ENCODE measurements around the gene MAN1C1.
A peak's percentile ranks its signal among the peaks of the same experiment; 100 is the strongest.

Gene MAN1C1

DNA sequence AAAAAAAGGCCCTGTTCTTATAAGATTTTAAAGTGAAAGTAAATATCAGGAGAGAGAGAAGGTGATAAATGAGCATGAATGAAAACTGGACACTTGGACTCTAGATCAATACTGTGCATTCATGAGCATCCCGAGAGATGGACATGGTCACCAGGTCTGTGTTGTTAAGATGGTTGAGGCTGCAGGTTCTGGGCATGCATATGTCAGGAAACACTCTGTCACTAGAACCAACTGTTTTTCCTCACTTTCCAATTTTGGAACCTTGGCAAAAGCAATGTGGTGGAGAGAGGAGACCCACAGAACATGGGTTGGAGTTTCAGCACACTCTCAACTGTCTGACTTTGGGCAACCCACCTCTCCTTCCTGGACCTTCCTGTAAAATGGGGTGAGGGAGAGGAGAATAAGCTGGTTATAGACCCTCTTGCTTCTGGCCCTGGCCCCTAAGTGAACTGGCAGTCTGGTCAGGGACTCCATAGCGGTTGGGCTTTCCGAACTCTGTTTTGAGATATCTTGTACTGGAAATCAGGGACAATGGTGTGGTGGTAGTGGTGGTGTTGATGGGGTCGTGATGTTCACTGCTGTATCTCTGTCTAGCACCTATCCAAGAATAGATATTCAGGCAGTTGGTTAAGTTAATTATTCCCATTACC, 4.2 kb downstream of the MAN1C1 start:
- Histone ChIP-seq H3K27me3 (replicated peaks; ENCODE audit: control insufficient read depth, insufficient read depth, low read length, poor library complexity, severe bottlenecking) (no peaks in the 10 kb centered on the region), H3K9me3 (ENCODE audit: control insufficient read depth, low read length) (no peaks in the 10 kb centered on the region), H3K27ac (ENCODE audit: insufficient read depth, low read length, poor library complexity, severe bottlenecking) (peak overlapping the region; percentile 44), H3K4me1 (ENCODE audit: control insufficient read depth, insufficient read depth, low read length, poor library complexity, severe bottlenecking) (peaks cover 70% of the 10 kb centered on the region), H3K36me3 (ENCODE audit: control insufficient read depth, insufficient read depth, low read length) (no peaks in the 10 kb centered on the region), H3K4me3 (ENCODE audit: insufficient read depth, low read depth, low read length, poor library complexity, severe bottlenecking) (peak overlapping the region; percentile 69)
- no peak for DNase-seq

DNA sequence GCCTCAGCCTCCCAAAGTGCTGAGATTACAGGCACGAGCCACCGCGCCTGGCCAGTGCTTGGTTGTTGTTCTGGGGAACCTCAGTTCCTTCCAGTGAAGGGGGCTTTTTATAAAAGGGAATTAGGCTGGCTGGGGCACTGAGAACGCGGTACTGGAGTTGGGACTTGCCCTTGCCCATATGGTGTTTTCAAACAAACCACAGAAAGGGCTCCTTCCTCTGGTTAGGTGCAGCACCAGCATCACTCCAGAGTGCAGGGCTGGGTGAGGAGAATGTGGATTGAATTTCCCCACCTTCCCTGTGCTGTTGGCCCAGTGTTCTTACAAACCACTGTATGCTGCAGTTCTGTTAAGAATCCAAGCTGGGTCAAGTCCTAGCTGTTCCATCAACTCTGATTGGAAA, 5.3 kb downstream of the MAN1C1 start:
- no peak for DNase-seq
- Histone ChIP-seq H3K27ac (ENCODE audit: insufficient read depth, low read length, poor library complexity, severe bottlenecking) (peak overlapping the region; percentile 44), H3K36me3 (ENCODE audit: control insufficient read depth, insufficient read depth, low read length) (no peaks in the 10 kb centered on the region), H3K27me3 (replicated peaks; ENCODE audit: control insufficient read depth, insufficient read depth, low read length, poor library complexity, severe bottlenecking) (no peaks in the 10 kb centered on the region), H3K9me3 (ENCODE audit: control insufficient read depth, low read length) (no peaks in the 10 kb centered on the region), H3K4me1 (ENCODE audit: control insufficient read depth, insufficient read depth, low read length, poor library complexity, severe bottlenecking) (peaks cover 66% of the 10 kb centered on the region), H3K4me3 (ENCODE audit: insufficient read depth, low read depth, low read length, poor library complexity, severe bottlenecking) (no peak overlapping the region)

DNA sequence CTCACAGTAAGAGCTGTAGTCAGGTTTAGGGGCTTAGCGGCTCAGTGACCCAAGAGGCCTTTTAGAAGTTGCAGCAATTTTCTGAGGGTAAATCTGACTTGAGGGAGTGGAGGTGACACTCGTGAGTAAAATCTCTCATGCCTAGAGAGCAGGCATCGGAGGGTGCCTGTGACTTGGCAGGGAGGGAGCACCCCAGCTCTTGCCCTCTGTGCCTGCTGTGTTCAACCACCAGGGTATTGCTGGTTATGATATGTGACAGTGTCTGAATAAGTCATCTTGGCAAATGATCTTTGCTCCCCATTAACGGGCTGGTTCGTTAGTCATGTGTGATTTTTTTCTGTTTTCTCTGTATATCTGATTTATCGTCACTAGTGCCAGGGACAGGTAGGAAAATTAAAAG, 5.9 kb downstream of the MAN1C1 start:
- Histone ChIP-seq H3K27ac (ENCODE audit: insufficient read depth, low read length, poor library complexity, severe bottlenecking) (no peak overlapping the region), H3K4me3 (ENCODE audit: insufficient read depth, low read depth, low read length, poor library complexity, severe bottlenecking) (no peak overlapping the region), H3K27me3 (replicated peaks; ENCODE audit: control insufficient read depth, insufficient read depth, low read length, poor library complexity, severe bottlenecking) (no peaks in the 10 kb centered on the region)

GRCh38 chr1:25623007-25623406, 6.4 kb downstream of the MAN1C1 start:
- Histone ChIP-seq H3K36me3 (ENCODE audit: control insufficient read depth, insufficient read depth, low read length) (no peaks in the 10 kb centered on the region), H3K9me3 (ENCODE audit: control insufficient read depth, low read length) (no peaks in the 10 kb centered on the region), H3K4me3 (ENCODE audit: insufficient read depth, low read depth, low read length, poor library complexity, severe bottlenecking) (no peak overlapping the region), H3K27ac (ENCODE audit: insufficient read depth, low read length, poor library complexity, severe bottlenecking) (no peak overlapping the region), H3K4me1 (ENCODE audit: control insufficient read depth, insufficient read depth, low read length, poor library complexity, severe bottlenecking) (peaks cover 65% of the 10 kb centered on the region), H3K27me3 (replicated peaks; ENCODE audit: control insufficient read depth, insufficient read depth, low read length, poor library complexity, severe bottlenecking) (no peaks in the 10 kb centered on the region)
- DNase-seq = no peak

More for the DNA sequence above, 5.9 kb downstream of the MAN1C1 start:
- no peak for DNase-seq
- Histone ChIP-seq H3K4me1 (ENCODE audit: control insufficient read depth, insufficient read depth, low read length, poor library complexity, severe bottlenecking) (peaks cover 66% of the 10 kb centered on the region), H3K9me3 (ENCODE audit: control insufficient read depth, low read length) (no peaks in the 10 kb centered on the region), H3K36me3 (ENCODE audit: control insufficient read depth, insufficient read depth, low read length) (no peaks in the 10 kb centered on the region)

DNA sequence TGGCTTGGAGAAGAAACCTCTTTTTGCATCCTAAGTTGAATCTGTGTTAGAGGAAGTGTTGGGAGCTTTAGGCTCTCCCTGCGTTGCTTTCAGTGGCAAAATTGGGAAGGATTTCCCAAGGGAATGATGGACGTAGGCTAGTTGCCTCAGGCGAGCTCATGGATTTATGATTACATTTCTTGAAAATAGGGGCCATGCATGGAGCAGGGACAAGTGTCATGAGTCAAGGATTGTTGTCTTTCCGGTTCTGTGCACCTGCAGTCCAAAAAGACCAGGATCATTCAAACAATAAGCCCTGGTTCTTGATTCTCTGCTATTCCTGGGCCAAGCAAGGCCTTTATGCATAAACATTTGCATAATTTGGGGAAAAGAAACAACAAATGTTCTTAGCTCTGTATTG, 7.1 kb downstream of the MAN1C1 start:
- H3K9me3 ChIP-seq (ENCODE audit: control insufficient read depth, low read length) = no peaks in the 10 kb centered on the region
- H3K27ac ChIP-seq (ENCODE audit: insufficient read depth, low read length, poor library complexity, severe bottlenecking) = no peak overlapping the region
- peaks cover 58% of the 10 kb centered on the region for H3K4me1 ChIP-seq (ENCODE audit: control insufficient read depth, insufficient read depth, low read length, poor library complexity, severe bottlenecking)
- no peak overlapping the region for H3K4me3 ChIP-seq (ENCODE audit: insufficient read depth, low read depth, low read length, poor library complexity, severe bottlenecking)
- DNase-seq = no peak
- no peaks in the 10 kb centered on the region for H3K27me3 ChIP-seq (replicated peaks; ENCODE audit: control insufficient read depth, insufficient read depth, low read length, poor library complexity, severe bottlenecking)
- H3K36me3 ChIP-seq (ENCODE audit: control insufficient read depth, insufficient read depth, low read length) = no peaks in the 10 kb centered on the region

DNA sequence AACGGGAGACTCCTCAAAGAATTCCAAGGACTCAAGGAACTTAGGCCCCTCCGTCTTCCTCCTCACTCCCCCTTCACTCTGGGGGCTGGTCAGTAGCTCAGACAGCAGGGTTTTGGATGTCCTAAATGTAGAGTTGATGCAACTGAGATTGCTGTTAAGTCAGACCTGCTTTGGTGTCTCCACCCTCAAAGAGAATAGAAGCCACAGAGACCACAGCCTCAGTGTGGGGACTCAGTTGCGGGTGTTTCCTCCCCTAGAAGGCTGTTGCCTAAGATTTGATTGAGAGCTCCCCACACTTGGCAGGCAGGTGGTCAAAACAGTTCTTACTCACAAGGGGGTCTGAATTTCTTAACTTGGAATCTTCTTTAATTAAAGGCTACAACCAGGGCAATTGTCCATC, 7.6 kb downstream of the MAN1C1 start:
- no peaks in the 10 kb centered on the region for H3K36me3 ChIP-seq (ENCODE audit: control insufficient read depth, insufficient read depth, low read length)
- no peaks in the 10 kb centered on the region for H3K9me3 ChIP-seq (ENCODE audit: control insufficient read depth, low read length)
- no peak overlapping the region for H3K4me3 ChIP-seq (ENCODE audit: insufficient read depth, low read depth, low read length, poor library complexity, severe bottlenecking)
- peaks cover 55% of the 10 kb centered on the region for H3K4me1 ChIP-seq (ENCODE audit: control insufficient read depth, insufficient read depth, low read length, poor library complexity, severe bottlenecking)
- no peaks in the 10 kb centered on the region for H3K27me3 ChIP-seq (replicated peaks; ENCODE audit: control insufficient read depth, insufficient read depth, low read length, poor library complexity, severe bottlenecking)
- DNase-seq = no peak
- no peak overlapping the region for H3K27ac ChIP-seq (ENCODE audit: insufficient read depth, low read length, poor library complexity, severe bottlenecking)

DNA sequence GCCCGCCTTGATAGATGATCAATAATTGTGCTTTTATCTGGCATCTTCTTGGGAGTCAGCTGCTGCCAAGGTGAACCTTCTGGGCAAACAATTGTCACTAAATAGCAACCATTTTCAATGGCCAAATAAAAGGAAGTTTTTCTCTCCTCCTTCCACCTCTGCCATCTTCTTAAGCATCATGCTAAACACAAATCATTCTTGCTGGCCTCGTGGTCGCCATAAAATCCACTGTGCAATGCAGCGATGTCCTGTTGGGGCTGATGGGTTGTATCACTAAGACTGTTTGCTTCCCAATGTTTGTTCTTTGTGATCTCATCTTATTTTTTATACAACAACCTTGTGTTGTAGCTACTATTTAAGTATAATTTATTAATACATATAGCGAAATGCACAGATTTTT, 8.0 kb downstream of the MAN1C1 start:
- peaks cover 55% of the 10 kb centered on the region for H3K4me1 ChIP-seq (ENCODE audit: control insufficient read depth, insufficient read depth, low read length, poor library complexity, severe bottlenecking)
- H3K36me3 ChIP-seq (ENCODE audit: control insufficient read depth, insufficient read depth, low read length) = no peaks in the 10 kb centered on the region
- H3K27ac ChIP-seq (ENCODE audit: insufficient read depth, low read length, poor library complexity, severe bottlenecking) = no peak overlapping the region
- no peak overlapping the region for H3K4me3 ChIP-seq (ENCODE audit: insufficient read depth, low read depth, low read length, poor library complexity, severe bottlenecking)
- H3K27me3 ChIP-seq (replicated peaks; ENCODE audit: control insufficient read depth, insufficient read depth, low read length, poor library complexity, severe bottlenecking) = no peaks in the 10 kb centered on the region
- no peaks in the 10 kb centered on the region for H3K9me3 ChIP-seq (ENCODE audit: control insufficient read depth, low read length)
- no peak for DNase-seq

DNA sequence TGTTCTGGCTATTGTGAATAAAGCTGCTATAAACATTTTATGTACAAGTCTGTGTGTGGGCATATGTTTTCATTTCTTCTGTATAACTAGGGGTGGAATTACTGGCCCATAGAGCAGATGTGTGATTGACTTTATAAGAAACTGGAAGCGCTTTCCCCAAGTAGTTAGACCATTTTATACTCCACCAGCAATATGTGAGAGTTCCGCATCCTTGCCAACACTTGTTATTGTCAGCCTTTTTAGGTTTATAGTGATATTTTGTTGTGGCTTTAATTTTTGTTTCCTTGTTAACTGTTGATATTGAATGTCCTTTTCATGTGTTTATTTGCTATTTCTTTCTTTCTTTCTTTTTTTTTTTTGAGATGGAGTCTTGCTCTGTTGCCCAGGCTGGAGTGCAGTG, 9.4 kb downstream of the MAN1C1 start:
- peaks cover 45% of the 10 kb centered on the region for H3K4me1 ChIP-seq (ENCODE audit: control insufficient read depth, insufficient read depth, low read length, poor library complexity, severe bottlenecking)
- H3K27me3 ChIP-seq (replicated peaks; ENCODE audit: control insufficient read depth, insufficient read depth, low read length, poor library complexity, severe bottlenecking) = no peaks in the 10 kb centered on the region
- no peaks in the 10 kb centered on the region for H3K9me3 ChIP-seq (ENCODE audit: control insufficient read depth, low read length)
- H3K27ac ChIP-seq (ENCODE audit: insufficient read depth, low read length, poor library complexity, severe bottlenecking) = no peak overlapping the region
- no peak for DNase-seq
- no peak overlapping the region for H3K4me3 ChIP-seq (ENCODE audit: insufficient read depth, low read depth, low read length, poor library complexity, severe bottlenecking)
- H3K36me3 ChIP-seq (ENCODE audit: control insufficient read depth, insufficient read depth, low read length) = no peaks in the 10 kb centered on the region

DNA sequence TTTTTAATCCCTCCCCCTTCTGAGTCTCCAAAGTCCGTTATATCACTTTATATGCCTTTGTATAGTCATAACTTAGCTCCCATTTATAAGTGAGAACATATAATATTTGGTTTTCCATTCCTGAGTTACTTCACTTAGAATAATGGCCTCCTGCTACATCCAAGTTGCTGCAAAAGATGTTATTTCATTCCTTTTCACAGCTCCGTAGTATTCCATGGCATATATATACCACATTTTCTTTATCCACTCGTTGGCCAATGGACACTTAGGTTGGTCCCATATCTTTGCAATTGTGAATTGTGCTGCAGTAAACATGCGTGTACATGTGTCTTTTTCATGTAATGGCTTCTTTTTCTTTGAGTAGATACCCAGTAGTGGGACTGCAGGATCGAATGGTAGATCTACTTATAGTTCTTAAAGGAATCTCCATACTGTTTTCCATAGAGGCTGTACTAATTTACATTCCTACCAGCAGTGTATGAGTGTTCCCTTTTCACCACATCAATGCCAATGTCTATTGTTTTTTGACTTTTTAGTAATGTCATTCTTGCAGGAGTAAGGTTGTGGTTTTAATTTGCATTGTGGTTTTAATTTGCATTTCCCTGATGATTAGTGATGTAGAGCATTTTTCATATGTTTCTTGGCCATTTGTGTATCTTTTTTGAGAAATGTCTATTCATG, 12.3 kb downstream of the MAN1C1 start:
- DNase-seq = no peak
- H3K4me3 ChIP-seq (ENCODE audit: insufficient read depth, low read depth, low read length, poor library complexity, severe bottlenecking) = peak overlapping the region; percentile 23
- H3K4me1 ChIP-seq (ENCODE audit: control insufficient read depth, insufficient read depth, low read length, poor library complexity, severe bottlenecking) = peaks cover 17% of the 10 kb centered on the region
- H3K27ac ChIP-seq (ENCODE audit: insufficient read depth, low read length, poor library complexity, severe bottlenecking) = no peak overlapping the region
- H3K9me3 ChIP-seq (ENCODE audit: control insufficient read depth, low read length) = no peaks in the 10 kb centered on the region
- no peaks in the 10 kb centered on the region for H3K36me3 ChIP-seq (ENCODE audit: control insufficient read depth, insufficient read depth, low read length)
- no peaks in the 10 kb centered on the region for H3K27me3 ChIP-seq (replicated peaks; ENCODE audit: control insufficient read depth, insufficient read depth, low read length, poor library complexity, severe bottlenecking)

DNA sequence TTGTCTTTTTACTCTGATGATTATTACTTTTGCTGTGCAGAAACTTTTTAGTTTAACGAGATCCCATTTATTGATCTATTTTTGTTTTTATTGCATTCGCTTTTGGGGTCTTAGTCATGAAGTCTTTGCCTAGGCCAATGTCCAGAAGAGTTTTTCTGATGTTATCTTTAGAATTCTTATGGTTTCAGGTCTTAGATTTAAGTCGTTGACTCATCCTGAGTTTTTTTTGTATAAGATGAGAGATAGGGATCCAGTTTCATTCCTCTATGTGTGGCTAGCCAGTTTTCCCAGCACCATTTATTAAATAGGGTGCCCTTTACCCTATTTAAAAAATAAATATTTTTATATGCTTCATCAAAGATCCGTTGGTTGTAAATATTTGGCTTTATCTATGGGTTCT, 13.2 kb downstream of the MAN1C1 start:
- Histone ChIP-seq H3K9me3 (ENCODE audit: control insufficient read depth, low read length) (no peaks in the 10 kb centered on the region), H3K4me3 (ENCODE audit: insufficient read depth, low read depth, low read length, poor library complexity, severe bottlenecking) (no peak overlapping the region), H3K27ac (ENCODE audit: insufficient read depth, low read length, poor library complexity, severe bottlenecking) (no peak overlapping the region), H3K36me3 (ENCODE audit: control insufficient read depth, insufficient read depth, low read length) (no peaks in the 10 kb centered on the region), H3K4me1 (ENCODE audit: control insufficient read depth, insufficient read depth, low read length, poor library complexity, severe bottlenecking) (peaks cover 10% of the 10 kb centered on the region), H3K27me3 (replicated peaks; ENCODE audit: control insufficient read depth, insufficient read depth, low read length, poor library complexity, severe bottlenecking) (no peaks in the 10 kb centered on the region)
- DNase-seq = no peak

Data from effector memory CD4-positive, alpha-beta T cell (primary cell).